Breast epithelium (tissue), 4 donors: Measurements from ENCODE around the gene MESP2. TPM values are rescaled to one million over a fixed set of nuclear protein-coding genes. Genes with fewer than 3 reads are reported as not detected.

Experiments used
- DNase-seq, 2 donors: peaks; one replicate each; pipeline ENCODE4 v3.0.0-alpha.2; 2019; ENCODE audit warnings: low spot score in 2 of 2
- H3K27ac ChIP-seq, 2 donors: fragments of 200-600 bp; sonication (generic) in 1 of 2; one replicate each; pipeline ENCODE4 v1.5.1; 2016 to 2019; ENCODE audit warnings: mild to moderate bottlenecking in 1 of 2
- H3K27me3 ChIP-seq, 2 donors: fragments of 200-600 bp; sonication (generic) in 1 of 2; one replicate each; pipeline versions ENCODE4 v1.5.1 to v1.6.0; 2017 to 2019; ENCODE audit warnings: control low read depth in 1 of 2, mild to moderate bottlenecking in 1 of 2
- H3K36me3 ChIP-seq: fragments of 200-600 bp; one replicate; pipeline ENCODE4 v1.5.1; 2019
- H3K4me1 ChIP-seq, 2 donors: fragments of 200-600 bp; sonication (generic); one replicate each; pipeline ENCODE4 v1.5.1; 2016 to 2019; ENCODE audit warnings: control low read depth in 1 of 2
- H3K4me3 ChIP-seq, 3 donors: fragments of 200-600 bp; sonication (generic); 1 replicate in 2 of 3; 2 replicates in 1 of 3; pipeline ENCODE4 v1.5.1; 2016 to 2019; ENCODE audit warnings: mild to moderate bottlenecking in 3 of 3, moderate library complexity in 2 of 3
- H3K9me3 ChIP-seq, 2 donors: fragments of 200-600 bp; sonication (generic) in 1 of 2; one replicate each; pipeline ENCODE4 v1.5.1; 2016 to 2019; ENCODE audit warnings: control low read depth in 1 of 2
- POLR2A ChIP-seq: fragments of 450-650 bp; IDR thresholded peaks from one replicate; pipeline ENCODE4 v1.6.1; 2016; ENCODE audit warnings: antibody characterized with exemption, mild to moderate bottlenecking, moderate library complexity
- POLR2AphosphoS5 ChIP-seq, 3 donors: sonication (generic); formaldehyde crosslinking; IDR thresholded peaks; one replicate each; pipeline ENCODE4 v1.6.1; 2017; ENCODE audit warnings: antibody characterized with exemption in 3 of 3
- intact Hi-C: fragments of 100-400 bp; cut with DNase I; formaldehyde crosslinking; loops from one replicate; pipeline ENCODE4 v1.15.1; 2023; ENCODE audit warnings: low total_unique reads
- total RNA-seq, 3 donors: library from RNA; depleted of rRNA; stranded (reverse); fragments of >200 nt; gene quantifications; one replicate each; pipeline ENCODE4 v1.1.0, GENCODE V29; 2016
- TF ChIP-seq, protein P1 (sequence below), 3 donors: fragments of 450-650 bp; IDR thresholded peaks; one replicate each; pipeline ENCODE4 v1.5.1; 2016 to 2017; ENCODE audit warnings: antibody characterized with exemption in 3 of 3, mild to moderate bottlenecking in 3 of 3, moderate library complexity in 3 of 3

Gene MESP2
- total RNA-seq, 3 donors from 2014 or later = 0.64 to 2.3 TPM; not detected in 1

DNA sequence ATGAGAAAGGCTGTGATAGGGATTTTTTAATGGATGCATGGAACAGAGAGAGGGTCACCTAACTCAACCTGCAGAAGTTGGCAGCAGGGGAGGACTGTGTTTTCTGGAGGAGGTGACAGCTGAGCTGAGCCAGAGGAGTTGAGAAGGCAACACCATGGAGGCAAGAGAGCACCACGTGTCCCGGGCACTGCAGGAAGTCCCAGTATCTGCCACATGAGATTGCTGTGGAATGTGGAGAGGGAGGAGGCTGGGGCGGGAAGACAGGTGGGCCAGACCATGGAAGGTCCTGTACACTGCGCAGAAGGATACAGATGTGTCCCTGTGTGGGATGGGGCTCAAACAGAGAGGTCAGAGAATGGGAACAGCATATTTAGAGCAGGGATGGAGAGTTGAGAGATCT is 40.4 kb upstream of the MESP2 start:
- Histone ChIP-seq H3K9me3 (no peaks in the 10 kb centered on the region), H3K4me3 (no peak overlapping the region), H3K36me3 (no peaks in the 10 kb centered on the region), H3K27me3 (no peaks in the 10 kb centered on the region), H3K27ac (no peak overlapping the region), H3K4me1 (no peaks in the 10 kb centered on the region)
- DNase-seq = no peak
- TF ChIP-seq POLR2A = no peak
- no peak for TF ChIP-seq POLR2AphosphoS5 (IDR thresholded peaks at IDR 0.05)
- TF ChIP-seq, protein P1, sequence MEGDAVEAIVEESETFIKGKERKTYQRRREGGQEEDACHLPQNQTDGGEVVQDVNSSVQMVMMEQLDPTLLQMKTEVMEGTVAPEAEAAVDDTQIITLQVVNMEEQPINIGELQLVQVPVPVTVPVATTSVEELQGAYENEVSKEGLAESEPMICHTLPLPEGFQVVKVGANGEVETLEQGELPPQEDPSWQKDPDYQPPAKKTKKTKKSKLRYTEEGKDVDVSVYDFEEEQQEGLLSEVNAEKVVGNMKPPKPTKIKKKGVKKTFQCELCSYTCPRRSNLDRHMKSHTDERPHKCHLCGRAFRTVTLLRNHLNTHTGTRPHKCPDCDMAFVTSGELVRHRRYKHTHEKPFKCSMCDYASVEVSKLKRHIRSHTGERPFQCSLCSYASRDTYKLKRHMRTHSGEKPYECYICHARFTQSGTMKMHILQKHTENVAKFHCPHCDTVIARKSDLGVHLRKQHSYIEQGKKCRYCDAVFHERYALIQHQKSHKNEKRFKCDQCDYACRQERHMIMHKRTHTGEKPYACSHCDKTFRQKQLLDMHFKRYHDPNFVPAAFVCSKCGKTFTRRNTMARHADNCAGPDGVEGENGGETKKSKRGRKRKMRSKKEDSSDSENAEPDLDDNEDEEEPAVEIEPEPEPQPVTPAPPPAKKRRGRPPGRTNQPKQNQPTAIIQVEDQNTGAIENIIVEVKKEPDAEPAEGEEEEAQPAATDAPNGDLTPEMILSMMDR (IDR thresholded peaks at IDR 0.05) = no peak
- intact Hi-C loops = no loop called here

DNA sequence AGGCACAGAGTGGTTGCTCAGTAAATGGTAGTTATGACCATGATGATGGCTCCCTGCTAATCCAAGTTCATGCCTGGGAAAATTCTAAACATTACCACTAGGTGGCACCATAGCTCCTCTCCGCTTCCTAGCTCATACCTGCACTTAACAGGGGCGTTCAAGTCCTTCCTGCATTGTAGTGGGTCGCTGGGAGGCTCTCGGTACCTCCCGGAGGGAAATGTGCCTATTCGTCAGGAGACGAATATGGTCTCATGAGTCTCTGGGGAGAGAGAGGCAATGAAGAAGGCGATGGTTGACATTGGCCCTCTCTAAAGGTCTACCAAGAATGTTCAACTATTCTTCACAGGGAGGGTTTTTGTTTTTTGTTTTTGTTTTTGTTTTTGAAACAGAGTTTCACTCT is 36.0 kb upstream of the MESP2 start:
- Histone ChIP-seq H3K9me3 (no peaks in the 10 kb centered on the region), H3K36me3 (no peaks in the 10 kb centered on the region), H3K4me1 (no peaks in the 10 kb centered on the region), H3K4me3 (no peak overlapping the region), H3K27me3 (no peaks in the 10 kb centered on the region), H3K27ac (no peak overlapping the region)
- TF ChIP-seq POLR2AphosphoS5 (IDR thresholded peaks at IDR 0.05) = no peak
- TF ChIP-seq, protein P1 (IDR thresholded peaks at IDR 0.05) = peak; percentile 89 to 90 (median 90)
- peak in 1 of 2 donors; percentile 42 for DNase-seq
- intact Hi-C loops = no loop called here

DNA sequence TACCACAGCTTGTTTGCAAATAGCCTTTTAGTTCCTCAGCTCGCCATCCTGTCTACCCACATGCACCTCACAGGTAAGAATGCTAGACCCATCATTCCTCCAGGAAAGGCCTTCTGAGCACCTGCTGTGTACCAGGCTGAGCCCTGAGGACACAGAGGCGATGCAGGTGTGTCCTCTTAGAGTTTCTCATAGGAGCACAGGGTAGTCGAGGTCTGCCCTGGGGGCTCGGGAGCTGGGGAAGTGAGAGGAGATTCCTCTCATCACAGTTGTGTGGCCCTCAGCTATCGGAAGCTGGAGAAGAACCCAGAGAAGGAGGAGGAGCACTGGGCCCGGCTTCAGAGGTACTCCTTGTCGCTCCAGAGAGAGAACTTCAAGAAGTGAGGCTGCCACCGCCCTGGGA is 33.1 kb upstream of the MESP2 start:
- intact Hi-C loops = no loop called here
- TF ChIP-seq, protein P1 (IDR thresholded peaks at IDR 0.05) = no peak
- TF ChIP-seq POLR2AphosphoS5 (IDR thresholded peaks at IDR 0.05) (no peak), POLR2A (no peak)
- no peaks in the 10 kb centered on the region for H3K36me3 ChIP-seq
- no peak overlapping the region for H3K27ac ChIP-seq
- H3K4me3 ChIP-seq = no peak overlapping the region
- H3K4me1 ChIP-seq = no peaks in the 10 kb centered on the region
- H3K27me3 ChIP-seq = no peaks in the 10 kb centered on the region
- no peak for DNase-seq
- H3K9me3 ChIP-seq = no peaks in the 10 kb centered on the region

DNA sequence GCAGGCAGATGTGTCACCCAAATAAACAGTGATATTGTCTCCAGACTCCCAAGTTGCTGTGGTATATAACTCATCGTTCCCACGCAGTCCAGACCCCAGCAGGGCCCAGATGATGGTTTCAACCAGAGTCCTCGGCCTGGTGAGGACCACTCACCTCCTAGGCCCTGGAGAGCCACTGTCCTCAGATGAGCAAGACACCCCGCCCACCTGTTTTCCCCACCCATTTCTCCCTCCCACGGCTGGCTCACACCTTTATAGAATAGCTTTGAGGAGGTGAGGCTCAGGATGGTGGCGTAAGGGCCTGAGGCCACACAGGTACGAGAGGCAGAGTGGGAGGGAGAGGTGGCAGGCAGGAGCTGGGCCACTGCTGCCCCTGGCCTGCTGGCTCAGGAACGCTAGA is 32.5 kb upstream of the MESP2 start:
- no peaks in the 10 kb centered on the region for H3K9me3 ChIP-seq
- H3K27ac ChIP-seq = no peak overlapping the region
- no peak overlapping the region for H3K4me3 ChIP-seq
- no peaks in the 10 kb centered on the region for H3K27me3 ChIP-seq
- DNase-seq = no peak
- intact Hi-C loops = no loop called here
- TF ChIP-seq, protein P1 (IDR thresholded peaks at IDR 0.05) = no peak
- TF ChIP-seq POLR2A (no peak), POLR2AphosphoS5 (IDR thresholded peaks at IDR 0.05) (no peak)
- H3K4me1 ChIP-seq = no peaks in the 10 kb centered on the region
- H3K36me3 ChIP-seq = no peaks in the 10 kb centered on the region

DNA sequence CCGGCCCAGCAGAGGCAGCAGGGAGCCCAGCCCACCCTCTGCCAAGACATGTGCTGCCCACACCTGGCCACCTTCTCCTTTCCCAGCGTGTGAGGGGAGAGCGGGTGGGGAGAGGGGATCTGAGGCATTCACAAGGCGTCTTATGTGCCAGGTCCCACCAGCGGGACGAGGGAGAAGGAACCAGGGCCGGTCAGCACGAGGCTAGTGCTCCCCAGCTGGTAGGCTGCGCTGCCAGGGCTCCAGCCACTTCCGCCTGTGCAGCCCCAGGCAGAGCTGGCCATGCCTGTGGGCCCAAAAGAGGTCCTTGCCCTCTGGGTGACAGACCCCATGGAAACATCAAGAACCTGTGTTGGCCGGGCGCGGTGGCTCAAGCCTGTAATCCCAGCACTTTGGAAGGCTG is 31.0 kb upstream of the MESP2 start:
- H3K4me1 ChIP-seq = peaks cover 0 to 7% of the 10 kb centered on the region in 2 donors
- H3K9me3 ChIP-seq = no peaks in the 10 kb centered on the region
- no peaks in the 10 kb centered on the region for H3K27me3 ChIP-seq
- intact Hi-C loops = loop anchor here (5.0 kb wide), 1 partner anchor 132 kb away; no protein-coding TSS in a partner anchor
- H3K4me3 ChIP-seq = no peak overlapping the region
- no peaks in the 10 kb centered on the region for H3K36me3 ChIP-seq
- no peak overlapping the region for H3K27ac ChIP-seq
- TF ChIP-seq POLR2AphosphoS5 (IDR thresholded peaks at IDR 0.05) (no peak), POLR2A (no peak)
- TF ChIP-seq, protein P1 (IDR thresholded peaks at IDR 0.05) = no peak
- DNase-seq = no peak
